ENCODE measurements around the gene CLRN3. TPM values are rescaled to one million over a fixed set of nuclear protein-coding genes. Genes with fewer than 3 reads are reported as not detected.

Gene CLRN3
- total RNA-seq, 1 donor from 2014 or later, result not detected

GRCh38 chr10:127907411-127908105 lies 14.8 kb upstream of the CLRN3 start:
- Mint-ChIP-seq H3K4me1 (peaks cover 26% of the 10 kb centered on the region), H3K9me3 (no peaks in the 10 kb centered on the region), H3K27ac (ENCODE audit: unreplicated experiment) (no peak overlapping the region), H3K27me3 (ENCODE audit: low read depth) (peaks cover 12% of the 10 kb centered on the region), H3K36me3 (ENCODE audit: low read depth) (no peaks in the 10 kb centered on the region), H3K4me3 (peak overlapping the region; percentile 75)
- no peak for DNase-seq (ENCODE audit: low read depth, low spot score)
- TF ChIP-seq CTCF (conservative IDR thresholded peaks at IDR 0.05), result no peak

- H3K36me3 Mint-ChIP-seq (ENCODE audit: low read depth), result no peaks in the 10 kb centered on the region
- no peaks in the 10 kb centered on the region for H3K9me3 Mint-ChIP-seq
- peaks cover 12% of the 10 kb centered on the region for H3K27me3 Mint-ChIP-seq (ENCODE audit: low read depth)
- peaks cover 26% of the 10 kb centered on the region for H3K4me1 Mint-ChIP-seq
- H3K27ac Mint-ChIP-seq (ENCODE audit: unreplicated experiment), result no peak within 1 kb of the TSS
- H3K4me3 Mint-ChIP-seq, result peak within 1 kb of the TSS; percentile 76
- peak; percentile 66 for DNase-seq (ENCODE audit: low read depth, low spot score)
- TF ChIP-seq CTCF (conservative IDR thresholded peaks at IDR 0.05), result peak; percentile 79
These were observed 14.0 kb upstream of the CLRN3 start, which contains the start of gene PTPRE for GRCh38 chr10:127906548-127907377. PTPRE (plus strand) TSS chr10:127907103; CDS start chr10:128040882, 133,779 bp downstream.

- H3K27ac Mint-ChIP-seq (ENCODE audit: unreplicated experiment), result no peak overlapping the region
- H3K9me3 Mint-ChIP-seq, result no peaks in the 10 kb centered on the region
- no peaks in the 10 kb centered on the region for H3K36me3 Mint-ChIP-seq (ENCODE audit: low read depth)
- no peak for DNase-seq (ENCODE audit: low read depth, low spot score)
- no peak for TF ChIP-seq CTCF (conservative IDR thresholded peaks at IDR 0.05)
- H3K4me1 Mint-ChIP-seq, result peaks cover 21% of the 10 kb centered on the region
- peak overlapping the region; percentile 76 for H3K4me3 Mint-ChIP-seq
- peaks cover 12% of the 10 kb centered on the region for H3K27me3 Mint-ChIP-seq (ENCODE audit: low read depth)
These were observed 13.1 kb upstream of the CLRN3 start for GRCh38 chr10:127905848-127906261.

GRCh38 chr10:127905001-127905847 lies 12.5 kb upstream of the CLRN3 start:
- no peak for TF ChIP-seq CTCF (conservative IDR thresholded peaks at IDR 0.05)
- no peak for DNase-seq (ENCODE audit: low read depth, low spot score)
- Mint-ChIP-seq H3K4me3 (peak overlapping the region; percentile 76), H3K27ac (ENCODE audit: unreplicated experiment) (no peak overlapping the region), H3K27me3 (ENCODE audit: low read depth) (peaks cover 12% of the 10 kb centered on the region), H3K36me3 (ENCODE audit: low read depth) (no peaks in the 10 kb centered on the region), H3K9me3 (no peaks in the 10 kb centered on the region), H3K4me1 (peaks cover 19% of the 10 kb centered on the region)

- H3K4me1 Mint-ChIP-seq, result peaks cover 15% of the 10 kb centered on the region
- no peaks in the 10 kb centered on the region for H3K36me3 Mint-ChIP-seq (ENCODE audit: low read depth)
- peaks cover 12% of the 10 kb centered on the region for H3K27me3 Mint-ChIP-seq (ENCODE audit: low read depth)
- TF ChIP-seq CTCF (conservative IDR thresholded peaks at IDR 0.05), result no peak
- H3K27ac Mint-ChIP-seq (ENCODE audit: unreplicated experiment), result no peak overlapping the region
- no peak for DNase-seq (ENCODE audit: low read depth, low spot score)
- H3K4me3 Mint-ChIP-seq, result peak overlapping the region; percentile 76
- H3K9me3 Mint-ChIP-seq, result no peaks in the 10 kb centered on the region
These were observed 11.7 kb upstream of the CLRN3 start for GRCh38 chr10:127904311-127905000.
